BLaER1 treated with 17β-estradiol and CSF1 and Interleukin-3, amounts not matched to agents 10 nM and 100 nM (cell line): Measurements from ENCODE around the gene SEC22C.
"Not testable (repeated sequence)": the region's sequence is repeated elsewhere in the genome, so short reads cannot be mapped to it uniquely, and the experiment has no call there.

Experiments used
- H3K27ac ChIP-seq, 11 experiments: shearing (Covaris generic); formaldehyde crosslinking; 2 replicates each; pipeline ENCODE4 v1.8.1; 2022
- H3K27me3 ChIP-seq, 11 experiments: shearing (Covaris generic); formaldehyde crosslinking; 2 replicates each; pipeline ENCODE4 v1.8.1; 2022
- H3K36me3 ChIP-seq, 11 experiments: shearing (Covaris generic); formaldehyde crosslinking; 2 replicates each; pipeline ENCODE4 v1.8.1; 2022
- H3K4me1 ChIP-seq, 10 experiments: shearing (Covaris generic); formaldehyde crosslinking; 2 replicates each; pipeline ENCODE4 v1.8.1; 2022
- H3K4me2 ChIP-seq, 11 experiments: shearing (Covaris generic); formaldehyde crosslinking; 2 replicates each; pipeline ENCODE4 v1.8.1; 2022
- H3K4me3 ChIP-seq, 10 experiments: shearing (Covaris generic); formaldehyde crosslinking; 2 replicates each; pipeline ENCODE4 v1.8.1; 2022
- H3K9ac ChIP-seq, 11 experiments: shearing (Covaris generic); formaldehyde crosslinking; 2 replicates each; pipeline ENCODE4 v1.8.1; 2022
- H3K9me3 ChIP-seq, 11 experiments: shearing (Covaris generic); formaldehyde crosslinking; replicated peaks in 1 of 11; 2 replicates each; pipeline ENCODE4 v1.8.1; 2022
- H4K20me1 ChIP-seq, 11 experiments: shearing (Covaris generic); formaldehyde crosslinking; 2 replicates each; pipeline ENCODE4 v1.8.1; 2022
- Cebpa-rat ChIP-seq, 11 experiments: shearing (Covaris generic); IDR thresholded peaks; 2 replicates each; pipeline ENCODE4 v1.8.1; 2022

The SEC22C gene

DNA sequence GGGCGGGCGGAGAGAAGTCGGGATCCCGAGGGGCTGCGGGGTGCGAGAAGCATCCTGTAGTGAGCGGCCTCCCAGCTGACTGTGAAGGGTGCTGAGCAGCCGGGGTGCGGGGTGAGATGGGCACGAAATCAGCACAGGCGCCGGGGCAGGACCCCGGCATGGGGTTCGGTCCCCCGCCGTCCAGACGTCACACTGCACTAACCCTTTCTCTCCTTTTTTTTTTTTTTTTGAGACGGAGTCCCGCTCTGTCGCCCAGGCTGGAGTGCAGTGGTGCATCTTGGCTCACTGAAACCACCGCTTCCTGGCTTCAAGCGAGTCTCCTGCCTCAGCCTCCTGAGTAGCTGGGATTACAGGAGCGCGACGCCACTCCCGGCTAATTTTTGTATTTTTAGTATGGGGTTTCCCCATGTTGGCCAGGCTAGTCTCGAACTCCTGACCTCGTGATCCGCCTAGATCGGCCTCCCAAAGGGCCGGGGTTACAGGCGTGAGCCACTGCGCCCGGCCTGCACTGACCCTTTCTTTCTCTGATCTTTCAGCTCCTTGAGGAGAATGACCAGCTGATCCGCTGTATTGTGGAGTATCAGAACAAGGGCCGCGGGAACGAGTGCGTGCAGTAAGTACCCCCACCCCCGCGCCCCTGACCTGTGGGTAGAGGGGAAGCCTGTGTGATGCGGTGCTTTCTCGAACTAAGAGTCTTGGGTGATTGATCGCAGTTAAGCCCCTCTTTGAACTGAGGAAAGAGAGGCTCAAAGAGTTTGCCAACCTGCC lies 9.4 kb upstream of the SEC22C start:
- peak overlapping the region; percentile 63 to 91 (median 74) for H3K4me3 ChIP-seq
- H3K9ac ChIP-seq = peak overlapping the region; percentile 75 to 92 (median 90)
- no peaks in the 10 kb centered on the region for H3K9me3 ChIP-seq
- peaks cover 0 to 38% (median 8%) of the 10 kb centered on the region in 11 experiments; a peak in 9 of 22 replicates for H4K20me1 ChIP-seq
- H3K27ac ChIP-seq = peak overlapping the region; percentile 64 to 94 (median 89)
- H3K4me1 ChIP-seq = peaks cover 31 to 42% (median 38%) of the 10 kb centered on the region in 10 experiments
- TF ChIP-seq Cebpa-rat (IDR thresholded peaks at IDR 0.05) = no peak
- peak overlapping the region; percentile 86 to 100 (median 90) for H3K4me2 ChIP-seq
- no peaks in the 10 kb centered on the region for H3K27me3 ChIP-seq
- H3K36me3 ChIP-seq = peaks cover 17 to 46% (median 42%) of the 10 kb centered on the region in 11 experiments

DNA sequence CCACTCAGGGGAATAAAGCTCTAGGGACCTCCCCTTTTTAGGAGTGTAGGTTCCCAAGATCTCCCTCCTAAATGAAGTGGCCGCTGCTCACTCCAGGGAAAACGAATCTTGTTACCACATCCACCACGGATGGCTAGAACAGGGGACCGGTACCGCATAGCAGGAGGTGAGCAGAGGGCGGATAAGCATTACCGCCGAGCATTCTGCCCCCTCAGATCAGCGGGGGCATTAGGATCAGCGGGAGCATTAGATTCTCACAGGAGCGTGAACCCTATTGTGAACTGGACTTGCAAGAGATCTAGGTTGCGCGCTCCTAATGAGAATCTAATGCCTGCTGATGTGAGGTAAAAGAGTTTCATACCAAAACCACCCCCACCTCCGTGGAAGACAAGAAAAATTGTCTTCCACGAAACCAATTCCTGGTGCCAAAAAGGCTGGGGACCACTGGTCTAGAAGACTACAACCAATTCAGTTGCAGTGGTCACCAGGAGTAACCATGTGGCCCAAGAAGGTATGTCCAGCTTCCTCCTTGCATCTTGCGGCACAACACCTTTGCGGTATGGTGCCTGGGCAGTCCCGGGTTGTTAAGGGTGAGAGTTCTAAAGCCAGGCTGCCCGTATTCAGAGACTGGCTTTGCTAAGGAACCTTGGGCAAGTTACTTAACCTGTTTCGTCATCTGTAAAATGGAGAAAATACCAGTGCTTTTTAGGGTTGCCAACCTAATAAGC lies 7.8 kb upstream of the SEC22C start:
- H3K27me3 ChIP-seq = no peaks in the 10 kb centered on the region
- peak overlapping the region in 9 of 11 experiments; percentile 57 to 94 (median 89); a peak in 16 of 22 replicates for H3K27ac ChIP-seq
- peak overlapping the region in 10 of 11 experiments; percentile 67 to 92 (median 88); a peak in 18 of 22 replicates for H3K9ac ChIP-seq
- peaks cover 0 to 30% (median 8%) of the 10 kb centered on the region in 11 experiments; a peak in 9 of 22 replicates for H4K20me1 ChIP-seq
- H3K4me2 ChIP-seq = peak overlapping the region; percentile 76 to 90 (median 84)
- H3K9me3 ChIP-seq = no peaks in the 10 kb centered on the region
- H3K4me1 ChIP-seq = peaks cover 31 to 42% (median 37%) of the 10 kb centered on the region in 10 experiments
- no peak for TF ChIP-seq Cebpa-rat (IDR thresholded peaks at IDR 0.05)
- peak overlapping the region; percentile 63 to 91 (median 74); a peak in 19 of 20 replicates for H3K4me3 ChIP-seq
- peaks cover 13 to 30% (median 26%) of the 10 kb centered on the region in 11 experiments for H3K36me3 ChIP-seq

DNA sequence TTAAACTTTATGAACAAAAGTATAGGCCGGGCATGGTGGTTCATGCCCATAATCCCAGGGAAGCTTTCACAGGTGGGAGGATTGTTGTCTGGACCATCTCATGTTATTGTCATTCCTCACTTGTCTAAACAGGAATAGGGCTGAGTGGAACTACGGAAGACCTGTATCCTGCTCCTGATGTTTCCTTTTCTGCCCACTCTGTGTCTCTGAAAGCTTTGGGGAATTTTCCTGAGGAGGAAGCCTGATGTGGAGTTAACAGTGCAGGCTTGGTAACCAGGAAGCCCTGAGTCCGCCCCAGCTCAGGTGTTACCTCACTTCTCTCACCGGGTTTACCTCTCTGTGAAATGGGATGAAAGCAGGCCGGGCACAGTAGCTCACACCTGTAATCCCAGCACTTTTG lies 6.9 kb upstream of the SEC22C start:
- H3K27ac ChIP-seq = no peak overlapping the region
- no peaks in the 10 kb centered on the region for H3K9me3 ChIP-seq
- H3K4me1 ChIP-seq = peaks cover 26 to 39% (median 31%) of the 10 kb centered on the region in 10 experiments
- no peak for TF ChIP-seq Cebpa-rat (IDR thresholded peaks at IDR 0.05)
- no peaks in the 10 kb centered on the region for H3K27me3 ChIP-seq
- peaks cover 4 to 21% (median 17%) of the 10 kb centered on the region in 11 experiments; a peak in 21 of 22 replicates for H3K36me3 ChIP-seq
- no peak overlapping the region for H3K4me2 ChIP-seq
- no peak overlapping the region for H3K9ac ChIP-seq
- no peak overlapping the region for H3K4me3 ChIP-seq
- peaks cover 0 to 21% (median 3%) of the 10 kb centered on the region in 11 experiments; a peak in 8 of 22 replicates for H4K20me1 ChIP-seq

DNA sequence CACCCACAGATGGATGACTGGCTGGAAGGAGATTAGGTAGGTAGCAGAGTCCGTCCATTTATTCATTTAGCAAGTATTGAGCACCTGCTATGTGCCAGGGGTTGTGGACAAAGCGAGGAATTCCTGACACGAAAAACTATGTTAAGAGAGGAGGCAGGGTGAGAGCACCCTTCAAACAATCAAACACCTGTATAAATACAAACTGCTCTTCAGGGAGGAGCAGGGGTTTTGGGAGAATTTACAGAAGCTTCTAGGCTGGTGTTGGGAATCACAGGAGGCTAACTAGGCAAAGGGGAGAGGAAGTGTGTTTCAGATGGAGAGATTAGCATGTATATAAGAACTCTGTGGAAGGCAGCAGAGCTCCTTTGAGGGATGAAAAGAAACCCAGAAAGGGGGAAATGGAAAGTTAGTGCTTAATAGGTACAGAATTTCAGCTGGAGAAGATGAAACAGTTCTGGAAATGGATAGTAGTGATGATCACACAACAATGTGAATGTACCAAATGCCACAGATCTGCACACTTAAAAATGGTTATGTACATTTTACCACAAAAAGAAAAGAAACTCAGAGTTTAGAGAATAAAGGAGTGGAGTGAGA lies 805 bp upstream of the SEC22C start:
- H3K4me3 ChIP-seq = peak overlapping the region; percentile 71 to 90 (median 81)
- TF ChIP-seq Cebpa-rat (IDR thresholded peaks at IDR 0.05) = no peak
- peaks cover 25 to 32% (median 28%) of the 10 kb centered on the region in 10 experiments for H3K4me1 ChIP-seq
- peak overlapping the region; percentile 76 to 95 (median 91) for H3K4me2 ChIP-seq
- H3K36me3 ChIP-seq = peaks cover 4 to 20% (median 14%) of the 10 kb centered on the region in 11 experiments; a peak in 18 of 22 replicates
- H3K9me3 ChIP-seq = peaks cover 0 to 4% (median 0%) of the 10 kb centered on the region in 11 experiments; a peak in 3 of 22 replicates
- H3K27me3 ChIP-seq = no peaks in the 10 kb centered on the region
- H3K27ac ChIP-seq = peak overlapping the region; percentile 75 to 89 (median 81); a peak in 20 of 22 replicates
- H3K9ac ChIP-seq = peak overlapping the region; percentile 81 to 89 (median 88)
- H4K20me1 ChIP-seq = peaks cover 0 to 12% (median 0%) of the 10 kb centered on the region in 11 experiments; a peak in 1 of 22 replicates

DNA sequence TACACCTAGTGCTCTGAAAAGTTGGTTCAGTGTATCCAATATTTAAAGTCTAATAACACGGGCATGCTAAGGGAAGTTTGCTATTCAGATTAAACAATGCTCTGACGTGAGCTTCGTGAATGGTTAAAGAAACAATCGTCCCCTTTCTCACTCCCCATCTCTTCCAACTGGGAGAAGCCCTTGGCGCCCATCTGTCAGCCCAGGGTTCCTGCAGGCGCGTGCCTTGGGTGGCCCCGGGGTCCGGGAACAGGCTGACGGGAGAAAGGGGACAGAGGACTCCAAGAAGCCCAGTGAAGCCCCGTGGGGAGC lies 413 bp downstream of the SEC22C start:
- H3K36me3 ChIP-seq = peaks cover 4 to 29% (median 19%) of the 10 kb centered on the region in 11 experiments; a peak in 18 of 22 replicates
- peaks cover 0 to 7% (median 0%) of the 10 kb centered on the region in 11 experiments; a peak in 4 of 22 replicates for H3K9me3 ChIP-seq
- H3K9ac ChIP-seq = peak overlapping the region; percentile 81 to 89 (median 88)
- H4K20me1 ChIP-seq = peaks cover 0 to 12% (median 0%) of the 10 kb centered on the region in 11 experiments; a peak in 1 of 22 replicates
- peak overlapping the region; percentile 72 to 95 (median 91) for H3K4me2 ChIP-seq
- peaks cover 25 to 32% (median 28%) of the 10 kb centered on the region in 10 experiments for H3K4me1 ChIP-seq
- no peaks in the 10 kb centered on the region for H3K27me3 ChIP-seq
- peak overlapping the region; percentile 71 to 90 (median 81) for H3K4me3 ChIP-seq
- no peak for TF ChIP-seq Cebpa-rat (IDR thresholded peaks at IDR 0.05)
- peak overlapping the region; percentile 75 to 89 (median 81) for H3K27ac ChIP-seq

- H3K9me3 ChIP-seq = peaks cover 16 to 26% (median 18%) of the 10 kb centered on the region in 11 experiments
- H3K36me3 ChIP-seq = peaks cover 19 to 47% (median 37%) of the 10 kb centered on the region in 11 experiments
- peaks cover 0 to 12% (median 0%) of the 10 kb centered on the region in 11 experiments; a peak in 1 of 22 replicates for H4K20me1 ChIP-seq
- not testable (repeated sequence) for H3K27ac ChIP-seq, H3K4me3 ChIP-seq, H3K27me3 ChIP-seq
- H3K4me2 ChIP-seq = peak overlapping the region in 1 of 11 experiments; percentile 94; a peak in 1 of 22 replicates
- peak overlapping the region in 2 of 11 experiments; percentile 36 to 88; a peak in 2 of 22 replicates for H3K9ac ChIP-seq
- H3K4me1 ChIP-seq = peaks cover 25 to 32% (median 28%) of the 10 kb centered on the region in 10 experiments
These were observed 2.4 kb downstream of the SEC22C start for GRCh38 chr3:42579346-42579745.

DNA sequence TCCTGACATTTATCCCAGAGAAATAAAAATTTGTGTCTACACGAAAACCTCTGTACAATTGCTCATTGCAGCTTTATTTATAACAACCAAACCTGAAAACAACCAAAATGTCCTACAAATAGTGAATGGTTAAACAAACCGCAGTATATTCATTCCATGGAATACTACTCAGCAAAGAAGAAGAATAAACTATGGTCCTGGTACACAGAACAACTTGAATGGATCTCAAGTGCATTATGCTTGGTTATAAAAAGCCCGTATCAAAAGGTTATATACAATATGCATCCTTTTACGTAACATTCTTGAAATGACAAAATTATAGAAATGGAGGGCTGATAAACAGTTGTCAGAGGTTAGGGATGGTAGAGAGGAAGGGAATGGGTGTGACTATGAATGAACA lies 3.7 kb downstream of the SEC22C start:
- no peaks in the 10 kb centered on the region for H3K27me3 ChIP-seq
- H3K4me1 ChIP-seq = peaks cover 22 to 27% (median 23%) of the 10 kb centered on the region in 10 experiments
- no peak overlapping the region for H3K4me2 ChIP-seq
- no peak overlapping the region for H3K4me3 ChIP-seq
- H3K36me3 ChIP-seq = peaks cover 32 to 60% (median 49%) of the 10 kb centered on the region in 11 experiments
- no peak for TF ChIP-seq Cebpa-rat (IDR thresholded peaks at IDR 0.05)
- no peak overlapping the region for H3K27ac ChIP-seq
- H3K9ac ChIP-seq = no peak overlapping the region
- peaks cover 21 to 32% (median 29%) of the 10 kb centered on the region in 11 experiments for H3K9me3 ChIP-seq
- peaks cover 0 to 12% (median 0%) of the 10 kb centered on the region in 11 experiments; a peak in 3 of 22 replicates for H4K20me1 ChIP-seq

DNA sequence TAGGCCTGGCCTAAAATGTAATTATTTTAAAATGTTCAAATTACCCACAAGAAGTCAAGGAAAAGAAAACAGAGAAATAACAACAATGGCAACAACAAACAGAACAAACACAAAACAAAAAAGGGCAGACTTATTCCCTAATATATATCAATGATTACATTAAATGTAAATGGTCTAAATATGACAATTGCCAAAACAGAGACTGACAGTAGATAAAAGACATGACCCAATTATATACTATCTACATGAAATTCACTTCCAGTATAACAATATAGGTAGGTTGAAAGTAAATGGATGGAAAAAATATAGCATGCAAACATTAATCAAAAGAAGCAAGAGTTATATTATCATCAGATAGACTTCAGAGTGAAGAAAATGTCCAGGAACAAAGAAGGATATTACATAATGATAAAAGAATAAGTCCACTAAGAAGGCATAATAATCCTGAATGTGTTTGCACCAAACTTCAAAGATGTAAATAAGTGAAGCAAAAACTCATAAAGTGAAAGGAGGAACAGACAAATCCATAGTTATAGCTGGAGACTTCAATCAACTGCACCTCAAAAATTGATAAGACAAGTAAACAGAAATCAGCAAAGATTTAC lies 6.5 kb downstream of the SEC22C start:
- Histone ChIP-seq H3K36me3 (peaks cover 36 to 87% (median 57%) of the 10 kb centered on the region in 11 experiments), H3K4me3 (peak overlapping the region in 1 of 10 experiments; percentile 12; a peak in 1 of 20 replicates), H3K27me3 (no peaks in the 10 kb centered on the region), H4K20me1 (peaks cover 0 to 32% (median 7%) of the 10 kb centered on the region in 11 experiments; a peak in 10 of 22 replicates), H3K9me3 (peaks cover 21 to 32% (median 29%) of the 10 kb centered on the region in 11 experiments), H3K27ac (no peak overlapping the region), H3K4me1 (peaks cover 3 to 16% (median 4%) of the 10 kb centered on the region in 10 experiments), H3K9ac (no peak overlapping the region), H3K4me2 (no peak overlapping the region)
- no peak for TF ChIP-seq Cebpa-rat (IDR thresholded peaks at IDR 0.05)
